Stimulated activated naive CD8-positive, alpha-beta T cell treated with anti-CD3 and anti-CD28 coated beads, Interleukin-15, amount 100 ng/mL, for 72 hours (primary cell): ENCODE data around the gene ZNF526.
A peak's percentile ranks its signal among the peaks of the same experiment; 100 is the strongest.

Experiments used
- ATAC-seq: fragments of 150-1000 bp; cut with Tn5 transposase; 2 replicates; pipeline ENCODE4 v1.10.0; 2021; ENCODE audit warnings: mild to moderate bottlenecking, moderate library complexity
- DNase-seq, 2 donors: peaks; one replicate each; pipeline ENCODE4 v3.0.0; 2021 to 2022
- H3K27ac Mint-ChIP-seq, 2 donors: one replicate each; pipeline ENCODE4 v1.8.0; 2022; ENCODE audit warnings: mild to moderate bottlenecking in 2 of 2, mixed read lengths in 2 of 2, moderate library complexity in 2 of 2
- H3K27me3 Mint-ChIP-seq: one replicate; pipeline ENCODE4 v1.8.0; 2022; ENCODE audit warnings: mixed read lengths
- H3K4me1 Mint-ChIP-seq: one replicate; pipeline ENCODE4 v1.8.0; 2022; ENCODE audit warnings: mild to moderate bottlenecking, mixed read lengths
- H3K4me3 Mint-ChIP-seq, 2 donors: one replicate each; pipeline ENCODE4 v1.8.0; 2022; ENCODE audit warnings: mild to moderate bottlenecking in 2 of 2, mixed read lengths in 2 of 2, moderate library complexity in 1 of 2
- H3K9me3 Mint-ChIP-seq, 2 donors: one replicate each; pipeline ENCODE4 v1.8.0; 2022; ENCODE audit warnings: mixed read lengths in 2 of 2

Gene ZNF526

DNA sequence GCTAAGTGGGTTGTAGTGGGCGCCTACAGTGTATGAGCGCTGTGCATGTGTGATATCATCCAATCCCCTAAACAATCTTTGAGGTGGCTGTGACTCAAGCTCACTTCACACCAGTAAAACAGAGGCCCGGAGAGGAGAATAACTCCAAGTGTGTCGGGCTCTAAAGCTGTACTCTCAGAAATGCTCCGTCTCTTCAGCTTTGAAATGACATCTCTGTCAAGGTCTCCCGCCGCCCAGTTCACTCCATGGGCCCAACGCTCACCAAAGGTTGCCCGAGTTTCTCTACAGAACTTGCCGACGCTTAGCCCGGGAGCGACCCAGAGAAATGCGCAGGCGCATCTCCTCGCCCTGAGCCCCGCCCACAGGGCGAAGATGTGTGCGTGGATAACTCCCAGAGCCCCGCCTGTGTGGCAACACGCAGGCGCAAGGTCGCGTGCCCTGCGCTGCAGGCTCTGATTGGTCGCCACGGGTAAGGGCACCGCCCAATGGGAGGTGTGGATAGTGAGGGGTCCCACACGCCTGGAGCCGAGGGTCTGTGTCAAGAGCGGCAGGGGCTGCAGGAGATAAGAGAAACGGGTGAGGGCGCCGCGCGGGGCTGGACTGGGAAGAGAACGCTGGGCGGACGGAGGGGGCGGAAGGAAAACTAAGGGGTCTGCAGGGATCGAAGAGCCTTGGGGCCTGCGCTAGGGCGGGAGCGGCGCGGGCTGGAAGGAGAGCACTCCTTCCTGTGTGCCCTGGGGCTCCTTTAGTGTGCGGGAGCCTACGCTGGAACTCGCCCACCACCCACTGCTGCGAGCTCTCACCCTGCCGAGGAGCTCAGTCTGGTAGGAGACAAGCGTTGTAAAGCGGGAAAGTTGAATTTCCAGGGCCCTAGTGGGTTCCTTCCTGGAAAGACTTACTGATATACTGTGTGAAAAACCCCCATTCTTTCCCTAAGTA, at the start of gene ZNF526:
Gene ZNF526, plus strand, starts transcription at position 501 of the 939 bp plus-strand sequence. CDS start 4,092 bp downstream, outside the sequence.
- no peaks in the 10 kb centered on the region for H3K9me3 Mint-ChIP-seq
- H3K27me3 Mint-ChIP-seq: no peaks in the 10 kb centered on the region
- peaks cover 64% of the 10 kb centered on the region for H3K4me1 Mint-ChIP-seq
- peak within 1 kb of the TSS; percentile 92 to 93 for H3K4me3 Mint-ChIP-seq
- ATAC-seq (peak; percentile 90), DNase-seq (peak; percentile 97 to 98)
- peak within 1 kb of the TSS; percentile 92 to 95 for H3K27ac Mint-ChIP-seq

GRCh38 chr19:42170715-42171114, 49.4 kb upstream of the ZNF526 start:
- Mint-ChIP-seq H3K27ac (no peak overlapping the region), H3K9me3 (no peaks in the 10 kb centered on the region), H3K4me1 (peaks cover 9% of the 10 kb centered on the region), H3K4me3 (no peak overlapping the region), H3K27me3 (peaks cover 13% of the 10 kb centered on the region)
- DNase-seq: no peak
- no peak for ATAC-seq

DNA sequence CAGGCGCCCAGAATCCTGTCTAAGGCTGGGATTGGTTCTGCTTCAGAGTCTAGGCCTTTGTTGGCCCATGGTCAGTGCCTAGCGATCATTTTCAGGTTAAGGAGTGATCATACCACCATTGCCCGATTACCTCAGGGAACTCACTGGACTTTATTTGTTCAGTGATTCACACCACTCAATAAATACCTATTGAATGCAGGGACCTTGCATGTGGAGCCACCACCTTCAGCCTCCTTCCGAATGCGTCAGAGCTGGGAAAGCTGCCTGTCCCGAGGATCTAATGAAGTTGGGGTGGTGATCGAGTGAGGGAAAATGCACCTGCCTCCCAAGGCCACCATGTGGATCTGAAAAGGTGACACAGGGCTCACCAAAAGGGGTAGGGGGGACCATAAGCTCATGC, 47.9 kb upstream of the ZNF526 start:
- ATAC-seq: no peak
- H3K27ac Mint-ChIP-seq: no peak overlapping the region
- H3K27me3 Mint-ChIP-seq: peaks cover 22% of the 10 kb centered on the region
- no peaks in the 10 kb centered on the region for H3K9me3 Mint-ChIP-seq
- peaks cover 17% of the 10 kb centered on the region for H3K4me1 Mint-ChIP-seq
- DNase-seq: no peak
- no peak overlapping the region for H3K4me3 Mint-ChIP-seq

DNA sequence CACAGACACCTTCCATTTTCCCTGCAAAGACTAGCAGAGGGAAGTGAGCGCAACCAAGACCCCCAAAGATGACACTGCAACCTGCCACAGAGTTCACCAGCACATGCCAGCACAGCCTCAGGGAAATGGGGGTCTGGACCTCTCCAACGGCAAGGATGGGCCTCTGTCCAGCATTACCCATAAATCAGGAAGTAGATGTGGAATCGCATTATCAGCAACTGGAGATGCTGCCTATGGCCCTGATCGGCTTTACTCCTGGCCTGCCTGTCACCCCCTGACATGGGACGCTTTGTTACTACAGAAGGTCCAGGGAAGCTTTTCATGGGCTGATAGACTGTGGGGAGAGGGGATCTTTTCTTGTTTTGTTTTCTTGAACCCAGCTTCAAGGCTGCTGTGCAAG, 46.4 kb upstream of the ZNF526 start:
- DNase-seq: no peak
- Mint-ChIP-seq H3K9me3 (no peaks in the 10 kb centered on the region), H3K4me3 (no peak overlapping the region), H3K4me1 (peaks cover 17% of the 10 kb centered on the region), H3K27me3 (peaks cover 22% of the 10 kb centered on the region), H3K27ac (no peak overlapping the region)
- no peak for ATAC-seq

- peaks cover 17% of the 10 kb centered on the region for H3K4me1 Mint-ChIP-seq
- no peaks in the 10 kb centered on the region for H3K9me3 Mint-ChIP-seq
- ATAC-seq (no peak), DNase-seq (no peak)
- no peak overlapping the region for H3K4me3 Mint-ChIP-seq
- peaks cover 22% of the 10 kb centered on the region for H3K27me3 Mint-ChIP-seq
- H3K27ac Mint-ChIP-seq: no peak overlapping the region
These were observed 45.9 kb upstream of the ZNF526 start for GRCh38 chr19:42174188-42174587.

- no peaks in the 10 kb centered on the region for H3K9me3 Mint-ChIP-seq
- H3K4me3 Mint-ChIP-seq: peak overlapping the region; percentile 84 to 87
- DNase-seq (no peak), ATAC-seq (no peak)
- H3K4me1 Mint-ChIP-seq: peaks cover 17% of the 10 kb centered on the region
- peaks cover 22% of the 10 kb centered on the region for H3K27me3 Mint-ChIP-seq
- peak overlapping the region in 1 of 2 donors; percentile 38 for H3K27ac Mint-ChIP-seq
These were observed 45.0 kb upstream of the ZNF526 start for GRCh38 chr19:42174958-42175734.

GRCh38 chr19:42175952-42176648, 44.0 kb upstream of the ZNF526 start:
- H3K27ac Mint-ChIP-seq: no peak overlapping the region
- peak in 1 of 2 donors; percentile 24 for DNase-seq
- peaks cover 22% of the 10 kb centered on the region for H3K27me3 Mint-ChIP-seq
- ATAC-seq: peak; percentile 33
- H3K4me3 Mint-ChIP-seq: peak overlapping the region; percentile 84 to 87
- H3K4me1 Mint-ChIP-seq: peaks cover 17% of the 10 kb centered on the region
- no peaks in the 10 kb centered on the region for H3K9me3 Mint-ChIP-seq

GRCh38 chr19:42176649-42176989, 43.5 kb upstream of the ZNF526 start:
- no peak for DNase-seq
- peak overlapping the region; percentile 84 to 87 for H3K4me3 Mint-ChIP-seq
- no peak overlapping the region for H3K27ac Mint-ChIP-seq
- H3K27me3 Mint-ChIP-seq: peaks cover 22% of the 10 kb centered on the region
- peak; percentile 65 for ATAC-seq
- peaks cover 17% of the 10 kb centered on the region for H3K4me1 Mint-ChIP-seq
- no peaks in the 10 kb centered on the region for H3K9me3 Mint-ChIP-seq

GRCh38 chr19:42176990-42177685, 43.0 kb upstream of the ZNF526 start:
- Mint-ChIP-seq H3K4me1 (peaks cover 17% of the 10 kb centered on the region), H3K4me3 (no peak overlapping the region), H3K27me3 (peaks cover 22% of the 10 kb centered on the region), H3K9me3 (no peaks in the 10 kb centered on the region), H3K27ac (no peak overlapping the region)
- peak; percentile 94 for ATAC-seq
- DNase-seq: peak; percentile 75 to 77

- no peak overlapping the region for H3K4me3 Mint-ChIP-seq
- H3K9me3 Mint-ChIP-seq: no peaks in the 10 kb centered on the region
These were observed 42.5 kb upstream of the ZNF526 start for GRCh38 chr19:42177686-42178019.

DNA sequence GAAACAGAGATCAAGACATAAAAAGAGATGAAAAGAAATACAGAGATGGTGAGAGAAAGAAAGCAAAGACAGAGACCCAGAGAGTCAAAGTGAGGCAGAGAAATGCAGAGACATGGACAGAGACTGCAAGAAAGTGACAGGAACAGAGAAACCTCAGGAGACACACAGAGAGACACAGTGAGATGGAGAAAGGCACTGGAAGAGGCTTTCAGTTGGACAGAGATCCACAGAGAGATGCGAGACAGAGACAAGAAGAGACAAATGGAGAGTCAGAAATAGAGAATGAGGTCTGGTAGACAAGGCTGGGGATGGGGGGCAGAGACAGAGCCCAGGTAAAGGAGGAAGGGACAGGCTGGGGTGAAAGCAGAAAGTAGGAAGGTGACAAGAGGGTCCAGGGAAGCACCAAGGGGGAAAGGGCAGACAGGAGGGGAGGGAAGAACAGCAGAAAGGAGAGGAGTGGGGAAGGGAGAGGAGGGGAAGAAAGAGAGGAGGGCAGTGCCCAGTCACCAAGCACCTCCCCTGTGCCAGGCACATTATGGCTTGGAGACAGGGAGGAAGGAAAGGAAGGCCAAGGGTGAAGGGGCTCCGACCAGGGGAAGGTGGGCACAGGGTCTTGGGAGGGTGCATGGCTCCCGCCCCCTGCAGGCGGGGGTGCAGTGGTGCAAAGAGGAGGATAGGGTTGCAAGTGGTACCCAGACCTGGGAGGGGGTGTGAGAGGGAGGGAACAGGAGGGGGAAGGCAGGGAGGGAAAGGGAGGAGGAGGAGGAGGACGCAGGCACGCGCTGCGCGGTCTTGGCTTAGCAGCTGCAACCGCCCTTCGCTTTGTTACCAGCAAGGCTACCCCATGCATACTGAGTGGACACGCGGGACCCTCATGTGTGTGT, 41.1 kb upstream of the ZNF526 start:
- H3K27me3 Mint-ChIP-seq: peaks cover 22% of the 10 kb centered on the region
- peaks cover 21% of the 10 kb centered on the region for H3K4me1 Mint-ChIP-seq
- no peaks in the 10 kb centered on the region for H3K9me3 Mint-ChIP-seq
- ATAC-seq: peak; percentile 32
- peak in 1 of 2 donors; percentile 34 for DNase-seq
- no peak overlapping the region for H3K4me3 Mint-ChIP-seq
- no peak overlapping the region for H3K27ac Mint-ChIP-seq

More at GRCh38 chr19:42177686-42178019, 42.5 kb upstream of the ZNF526 start:
- peaks cover 17% of the 10 kb centered on the region for H3K4me1 Mint-ChIP-seq
- no peak for ATAC-seq
- DNase-seq: no peak
- peaks cover 22% of the 10 kb centered on the region for H3K27me3 Mint-ChIP-seq
- no peak overlapping the region for H3K27ac Mint-ChIP-seq

- ATAC-seq: peak; percentile 80
- peaks cover 22% of the 10 kb centered on the region for H3K4me1 Mint-ChIP-seq
- peak overlapping the region in 1 of 2 donors; percentile 0 for H3K27ac Mint-ChIP-seq
- H3K9me3 Mint-ChIP-seq: no peaks in the 10 kb centered on the region
- DNase-seq: peak; percentile 66 to 70
- H3K4me3 Mint-ChIP-seq: no peak overlapping the region
- H3K27me3 Mint-ChIP-seq: no peaks in the 10 kb centered on the region
These were observed 35.7 kb upstream of the ZNF526 start for GRCh38 chr19:42184401-42184861.

DNA sequence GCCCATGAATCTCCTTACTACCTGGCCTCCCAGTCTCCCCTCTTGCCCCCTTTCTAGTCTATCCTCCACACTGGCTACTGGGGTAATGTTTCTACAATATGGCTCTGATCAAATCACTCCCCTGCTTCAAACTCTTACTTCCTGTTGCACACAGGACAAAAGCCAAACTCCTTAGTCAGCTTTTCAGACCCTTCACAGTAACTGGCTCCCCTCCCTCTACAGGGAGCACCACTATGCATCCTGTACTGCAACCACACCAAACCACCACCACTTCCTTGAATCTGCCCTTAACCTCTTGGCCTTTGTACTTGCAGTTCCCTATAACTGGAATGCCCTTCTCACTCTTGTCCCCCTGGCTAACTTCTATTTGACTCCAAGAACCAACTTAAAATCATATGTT, 34.8 kb upstream of the ZNF526 start:
- peak overlapping the region; percentile 13 to 28 for H3K4me3 Mint-ChIP-seq
- peak; percentile 83 for ATAC-seq

GRCh38 chr19:42188665-42189064, 31.4 kb upstream of the ZNF526 start:
- no peak for ATAC-seq
- no peak for DNase-seq
- Mint-ChIP-seq H3K27ac (no peak overlapping the region), H3K4me3 (no peak overlapping the region), H3K27me3 (no peaks in the 10 kb centered on the region), H3K4me1 (peaks cover 35% of the 10 kb centered on the region), H3K9me3 (peaks cover 0 to 5% of the 10 kb centered on the region in 2 donors)

More for the DNA sequence above, 34.8 kb upstream of the ZNF526 start:
- H3K9me3 Mint-ChIP-seq: no peaks in the 10 kb centered on the region
- peaks cover 22% of the 10 kb centered on the region for H3K4me1 Mint-ChIP-seq
- H3K27me3 Mint-ChIP-seq: no peaks in the 10 kb centered on the region
- DNase-seq: no peak
- H3K27ac Mint-ChIP-seq: peak overlapping the region; percentile 4 to 29
